HG03039 (cell line): Measurements from ENCODE around the gene BTBD9.

Experiments used
- ATAC-seq: cut with Tn5 transposase; IDR thresholded peaks from one replicate; pipeline ENCODE4 v1.9.1; 2021; ENCODE audit warnings: mild to moderate bottlenecking, moderate library complexity; ENCODE audit not compliant: unreplicated experiment

BTBD9 gene

GRCh38 chr6:38639498-38640215, at the start of gene BTBD9:
Gene BTBD9 (minus strand): TSS chr6:38639929.
- ATAC-seq: peak; percentile 69

GRCh38 chr6:38688579-38689087, 48.9 kb upstream of the BTBD9 start:
- no peak for ATAC-seq

- no peak for ATAC-seq
Measured at GRCh38 chr6:38687549-38687948, 47.8 kb upstream of the BTBD9 start.

GRCh38 chr6:38687043-38687353, 47.3 kb upstream of the BTBD9 start:
- no peak for ATAC-seq

- ATAC-seq: no peak
Measured at GRCh38 chr6:38686270-38687042, 46.7 kb upstream of the BTBD9 start.

- no peak for ATAC-seq
Measured at GRCh38 chr6:38684904-38685303, 45.2 kb upstream of the BTBD9 start.

GRCh38 chr6:38684237-38684636, 44.5 kb upstream of the BTBD9 start:
- no peak for ATAC-seq

GRCh38 chr6:38681850-38682249, 42.1 kb upstream of the BTBD9 start:
- no peak for ATAC-seq

GRCh38 chr6:38679668-38680067, 39.9 kb upstream of the BTBD9 start:
- ATAC-seq: no peak

- no peak for ATAC-seq
Measured at GRCh38 chr6:38678178-38678760, 38.5 kb upstream of the BTBD9 start.

- ATAC-seq: no peak
Measured at GRCh38 chr6:38676974-38677544, 37.3 kb upstream of the BTBD9 start.

GRCh38 chr6:38676236-38676973, 36.7 kb upstream of the BTBD9 start:
- ATAC-seq: no peak

GRCh38 chr6:38673397-38674165, 33.9 kb upstream of the BTBD9 start:
- ATAC-seq: no peak

- ATAC-seq: peak; percentile 85
Measured at GRCh38 chr6:38671885-38672467, 32.2 kb upstream of the BTBD9 start.

- no peak for ATAC-seq
Measured at GRCh38 chr6:38658418-38659167, 18.9 kb upstream of the BTBD9 start.

GRCh38 chr6:38656896-38657295, 17.2 kb upstream of the BTBD9 start:
- ATAC-seq: no peak

- ATAC-seq: no peak
Measured at GRCh38 chr6:38654263-38654662, 14.5 kb upstream of the BTBD9 start.

GRCh38 chr6:38651121-38651784, 11.5 kb upstream of the BTBD9 start:
- ATAC-seq: no peak
